Heart right ventricle (tissue), 16 donors: ENCODE measurements around the gene GNAT1. TPM values are rescaled to one million over a fixed set of nuclear protein-coding genes. Genes with fewer than 3 reads are reported as not detected.
"Not testable (repeated sequence)": the region's sequence is repeated elsewhere in the genome, so short reads cannot be mapped to it uniquely, and the experiment has no call there.

Source experiments
- ATAC-seq, 8 donors: fragments of 200-7000 bp; cut with Tn5 transposase; one replicate each; pipeline ENCODE4 v1.9.1; 2020; ENCODE audit warnings: mild to moderate bottlenecking in 8 of 8, moderate library complexity in 8 of 8, moderate number of reproducible peaks in 1 of 8
- DNase-seq, 2 donors: peaks; one replicate each; pipeline ENCODE4 v3.0.0-alpha.2; 2020
- H3K27ac ChIP-seq, 10 donors: fragments of 200-600 bp; sonication (generic) in 2 of 10; one replicate each; pipeline versions ENCODE4 v1.5.0 to v1.8.0; 2020 to 2022; ENCODE audit warnings: mild to moderate bottlenecking in 3 of 10
- H3K27me3 ChIP-seq, 7 donors: fragments of 200-600 bp; one replicate each; pipeline ENCODE4 v1.8.0; 2021 to 2022; ENCODE audit warnings: mild to moderate bottlenecking in 2 of 7
- H3K36me3 ChIP-seq, 9 donors: fragments of 200-600 bp; sonication (generic) in 1 of 9; one replicate each; pipeline versions ENCODE4 v1.5.0 to v1.8.0; 2020 to 2022; ENCODE audit warnings: mild to moderate bottlenecking in 2 of 9
- H3K4me1 ChIP-seq, 9 donors: fragments of 200-600 bp; sonication (generic) in 1 of 9; one replicate each; pipeline versions ENCODE4 v1.5.0 to v1.8.0; 2020 to 2022; ENCODE audit warnings: mild to moderate bottlenecking in 4 of 9
- H3K4me3 ChIP-seq, 10 donors: fragments of 200-600 bp; sonication (generic) in 2 of 10; one replicate each; pipeline versions ENCODE4 v1.5.0 to v1.8.0; 2020 to 2022; ENCODE audit warnings: mild to moderate bottlenecking in 7 of 10, moderate library complexity in 2 of 10
- H3K9me3 ChIP-seq, 11 donors: fragments of 200-600 bp in 10 of 11; sonication (generic) in 2 of 11; one replicate each; pipeline versions ENCODE4 v1.5.0 to v1.8.0; 2013 to 2022; ENCODE audit warnings: mild to moderate bottlenecking in 2 of 11, control low read depth in 1 of 11, moderate library complexity in 1 of 11
- WGBS, 2 donors: extraction: QIAGEN DNeasy Blood & Tissue Kit; methylation state at CpG; one replicate each; pipeline ENCODE4 v1.1.7; 2013; ENCODE audit warnings: inconsistent platforms in 1 of 2; 5-methylcytosine and 5-hydroxymethylcytosine counted together
- intact Hi-C, 10 donors: fragments of 100-400 bp; cut with DNase I; formaldehyde crosslinking; loops; one replicate each; pipeline versions ENCODE4 v1.11.1 to v1.14.2; 2022
- polyA plus RNA-seq, 2 donors: library from polyadenylated mRNA; stranded (reverse); fragments of 200-250 nt; gene quantifications; one replicate each; pipeline ENCODE4 v1.2.3, GENCODE V29; 2013
- total RNA-seq, 10 donors: library from RNA; stranded (reverse); fragmentation: NEBNext Ultra II Directional in 3 of 10; extraction: Animal tissue kit (Norgen Biotek cat#: 25700) in 3 of 10; gene quantifications; one replicate each; pipeline versions ENCODE4 v1.2.1 to v1.2.4, GENCODE V29; 2021 to 2023
- TF ChIP-seq, protein P1 (sequence below), 9 donors: fragments of 200-600 bp; sonication (generic) in 2 of 9; IDR thresholded peaks; one replicate each; pipeline versions ENCODE4 v1.5.0 to v1.8.0; 2021 to 2022; ENCODE audit warnings: antibody characterized with exemption in 9 of 9, mild to moderate bottlenecking in 5 of 9, moderate library complexity in 1 of 9
- donor health status: Arrhythmogenic right ventricular cardiomyopathy.
- donor health status: ischemic (EF 13 %, LVEDD 7.1; RV severe dilation, severe dysfunction).
- donor health status: healthy with polysubstance abuse.
- donor health status: DM: no; HTN: yes; CAD: no.
- donor health status: DM: no; HTN: no; CAD: no.
- donor health status: ischemic (EF 25% LVEDD 6.9; RV normal size, moderate dysfunction).
- donor health status: ischemic (EF 25% LVEDD 5.7; RV mildly dilated, moderate dysfunction).
- donor health status: healthy.
- donor health status: DM: yes; HTN: yes; CAD: no.
- donor health status: Ischemic cardiomyopathy.
- donor health status: ischemic (EF 35%, LVEDD 5.7; RV mildly dilated, moderate dysfunction).
- donor health status: nonischemic (EF 11% LVEDD 7.7; RV severe dilation, severe dysfunction).
- donor health status: DM: yes; HTN: yes; CAD: no.
- donor health status: PGD.
- donor health status: ischemic (EF 29% LVEDD 5.4; RV normal size, mild dysfunction).
- donor health status: nonischemic (EF 23%, LVEDD 6.1; RV moderate dilation, normal function).

GNAT1 gene
- total and polyA plus RNA-seq, 12 donors = not detected

DNA sequence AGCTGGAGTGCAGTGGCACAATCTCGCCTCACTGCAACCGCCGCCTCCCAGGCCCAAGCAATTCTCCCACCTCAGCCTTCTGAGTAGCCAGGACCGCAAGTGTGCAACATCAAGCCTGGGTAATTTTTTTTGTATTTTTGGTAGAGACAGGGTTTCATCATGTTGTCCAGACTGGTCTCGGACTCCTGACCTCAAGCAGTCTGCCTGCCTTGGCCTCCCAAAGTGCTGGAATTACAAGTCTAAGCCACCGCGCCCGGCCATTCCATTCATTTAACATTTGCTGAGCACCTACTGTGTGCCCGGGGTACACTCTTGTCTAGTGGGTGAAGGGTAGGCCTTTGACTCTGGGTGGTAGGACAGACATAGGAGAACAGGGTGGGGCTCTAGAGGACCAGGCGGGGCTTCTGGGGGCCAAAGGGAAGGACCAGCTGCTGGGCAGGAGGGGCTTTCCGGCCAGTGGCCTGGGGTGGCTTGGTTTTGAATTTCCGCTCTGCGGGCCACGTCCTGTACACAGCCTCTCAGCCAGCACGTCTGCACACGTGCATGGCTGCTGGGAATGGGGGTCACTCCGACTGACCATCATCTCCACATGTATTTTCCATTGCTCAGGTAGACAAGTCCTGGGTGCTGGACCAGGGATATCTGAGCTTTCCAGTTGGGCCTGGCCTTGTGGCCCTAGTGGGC, 16.1 kb downstream of the GNAT1 start:
- H3K27me3 ChIP-seq = peaks cover 0 to 51% (median 36%) of the 10 kb centered on the region in 7 donors
- no peaks in the 10 kb centered on the region for H3K9me3 ChIP-seq
- DNase-seq (no peak), ATAC-seq (no peak)
- peaks cover 0 to 29% (median 19%) of the 10 kb centered on the region in 9 donors for H3K4me1 ChIP-seq
- no peak overlapping the region for H3K4me3 ChIP-seq
- H3K36me3 ChIP-seq = no peaks in the 10 kb centered on the region
- no peak overlapping the region for H3K27ac ChIP-seq
- TF ChIP-seq, protein P1, sequence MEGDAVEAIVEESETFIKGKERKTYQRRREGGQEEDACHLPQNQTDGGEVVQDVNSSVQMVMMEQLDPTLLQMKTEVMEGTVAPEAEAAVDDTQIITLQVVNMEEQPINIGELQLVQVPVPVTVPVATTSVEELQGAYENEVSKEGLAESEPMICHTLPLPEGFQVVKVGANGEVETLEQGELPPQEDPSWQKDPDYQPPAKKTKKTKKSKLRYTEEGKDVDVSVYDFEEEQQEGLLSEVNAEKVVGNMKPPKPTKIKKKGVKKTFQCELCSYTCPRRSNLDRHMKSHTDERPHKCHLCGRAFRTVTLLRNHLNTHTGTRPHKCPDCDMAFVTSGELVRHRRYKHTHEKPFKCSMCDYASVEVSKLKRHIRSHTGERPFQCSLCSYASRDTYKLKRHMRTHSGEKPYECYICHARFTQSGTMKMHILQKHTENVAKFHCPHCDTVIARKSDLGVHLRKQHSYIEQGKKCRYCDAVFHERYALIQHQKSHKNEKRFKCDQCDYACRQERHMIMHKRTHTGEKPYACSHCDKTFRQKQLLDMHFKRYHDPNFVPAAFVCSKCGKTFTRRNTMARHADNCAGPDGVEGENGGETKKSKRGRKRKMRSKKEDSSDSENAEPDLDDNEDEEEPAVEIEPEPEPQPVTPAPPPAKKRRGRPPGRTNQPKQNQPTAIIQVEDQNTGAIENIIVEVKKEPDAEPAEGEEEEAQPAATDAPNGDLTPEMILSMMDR (IDR thresholded peaks at IDR 0.05) = no peak
- intact Hi-C loops = no loop called here
- WGBS, 2 donors = 94 to 96% methylated on average over 17 of the region's 17 CpGs

- no peak for ATAC-seq
- H3K4me3 ChIP-seq = no peak overlapping the region
- no peak overlapping the region for H3K27ac ChIP-seq
- no peak for DNase-seq
- TF ChIP-seq, protein P1 (IDR thresholded peaks at IDR 0.05) = no peak
- H3K27me3 ChIP-seq = peaks cover 0 to 38% (median 23%) of the 10 kb centered on the region in 7 donors
- H3K4me1 ChIP-seq = peaks cover 0 to 29% (median 19%) of the 10 kb centered on the region in 9 donors
- H3K9me3 ChIP-seq = no peaks in the 10 kb centered on the region
- 70 to 73% methylated on average over 14 of the region's 14 CpGs for WGBS, 2 donors
- no peaks in the 10 kb centered on the region for H3K36me3 ChIP-seq
- intact Hi-C loops = no loop called here
These were observed 17.4 kb downstream of the GNAT1 start for GRCh38 chr3:50208677-50209344.

DNA sequence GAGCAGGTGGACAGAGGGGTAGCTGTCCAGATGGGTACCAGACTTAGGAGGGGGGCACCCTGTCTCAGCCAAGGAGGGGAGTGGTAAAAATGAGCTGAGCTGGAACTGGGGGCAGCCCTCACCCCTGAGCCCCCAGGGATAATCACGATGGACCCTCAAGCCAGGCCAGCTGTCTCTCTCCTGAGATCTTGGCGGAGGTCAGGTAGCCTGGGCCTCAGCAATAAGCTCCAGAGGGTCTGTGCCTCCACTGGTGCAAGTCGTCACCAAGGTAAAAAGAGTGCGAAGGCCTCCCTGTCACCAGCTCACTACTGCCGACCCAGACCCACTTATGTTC, 18.7 kb downstream of the GNAT1 start:
- Histone ChIP-seq H3K36me3 (no peaks in the 10 kb centered on the region), H3K27ac (no peak overlapping the region), H3K4me1 (peaks cover 0 to 20% (median 11%) of the 10 kb centered on the region in 9 donors), H3K4me3 (no peak overlapping the region), H3K9me3 (no peaks in the 10 kb centered on the region), H3K27me3 (peaks cover 0 to 25% (median 10%) of the 10 kb centered on the region in 7 donors)
- no peak for DNase-seq
- ATAC-seq = no peak
- TF ChIP-seq, protein P1 (IDR thresholded peaks at IDR 0.05) = no peak
- WGBS, 2 donors = 87 to 89% methylated on average over 5 of the region's 5 CpGs
- intact Hi-C loops = no loop called here

GRCh38 chr3:50210510-50211367, 19.3 kb downstream of the GNAT1 start:
- ATAC-seq = no peak
- TF ChIP-seq, protein P1 (IDR thresholded peaks at IDR 0.05) = no peak

DNA sequence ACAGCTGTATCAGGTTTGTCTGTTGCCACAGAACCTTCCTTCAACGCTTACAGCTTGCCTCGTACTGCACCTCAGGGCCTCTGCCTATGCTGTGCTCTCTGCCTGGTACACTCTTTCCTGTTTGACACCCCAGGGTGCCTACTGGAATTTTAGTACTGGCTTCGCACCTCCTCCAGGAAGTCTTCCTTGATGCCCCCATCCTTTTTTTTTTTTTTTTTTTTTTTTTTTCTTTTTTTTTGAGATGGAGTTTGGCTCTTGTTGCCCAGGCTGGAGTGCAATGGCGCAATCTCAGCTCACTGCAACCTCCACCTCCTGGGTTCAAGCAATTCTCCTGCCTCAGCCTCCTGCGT, 19.9 kb downstream of the GNAT1 start:
- H3K9me3 ChIP-seq, H3K4me1 ChIP-seq, DNase-seq, intact Hi-C loops, H3K4me3 ChIP-seq, H3K27ac ChIP-seq, H3K36me3 ChIP-seq, ATAC-seq: not testable (repeated sequence)
- peaks cover 0 to 13% (median 0%) of the 10 kb centered on the region in 7 donors for H3K27me3 ChIP-seq
- 93 to 94% methylated on average over 5 of the region's 5 CpGs for WGBS, 2 donors

More at GRCh38 chr3:50210510-50211367, 19.3 kb downstream of the GNAT1 start:
- H3K27me3 ChIP-seq = peaks cover 0 to 19% (median 4%) of the 10 kb centered on the region in 7 donors
- H3K4me1 ChIP-seq = peaks cover 0 to 14% (median 5%) of the 10 kb centered on the region in 9 donors
- no peaks in the 10 kb centered on the region for H3K36me3 ChIP-seq
- intact Hi-C loops = no loop called here
- no peaks in the 10 kb centered on the region for H3K9me3 ChIP-seq
- no peak for DNase-seq
- no peak overlapping the region for H3K4me3 ChIP-seq
- no peak overlapping the region for H3K27ac ChIP-seq
- WGBS, 2 donors = 86 to 94% methylated on average over 13 of the region's 13 CpGs
